ENCODE data around the gene CLCNKB.
"Not testable (repeated sequence)": the region's sequence is repeated elsewhere in the genome, so short reads cannot be mapped to it uniquely, and the experiment has no call there.

CLCNKB gene

DNA sequence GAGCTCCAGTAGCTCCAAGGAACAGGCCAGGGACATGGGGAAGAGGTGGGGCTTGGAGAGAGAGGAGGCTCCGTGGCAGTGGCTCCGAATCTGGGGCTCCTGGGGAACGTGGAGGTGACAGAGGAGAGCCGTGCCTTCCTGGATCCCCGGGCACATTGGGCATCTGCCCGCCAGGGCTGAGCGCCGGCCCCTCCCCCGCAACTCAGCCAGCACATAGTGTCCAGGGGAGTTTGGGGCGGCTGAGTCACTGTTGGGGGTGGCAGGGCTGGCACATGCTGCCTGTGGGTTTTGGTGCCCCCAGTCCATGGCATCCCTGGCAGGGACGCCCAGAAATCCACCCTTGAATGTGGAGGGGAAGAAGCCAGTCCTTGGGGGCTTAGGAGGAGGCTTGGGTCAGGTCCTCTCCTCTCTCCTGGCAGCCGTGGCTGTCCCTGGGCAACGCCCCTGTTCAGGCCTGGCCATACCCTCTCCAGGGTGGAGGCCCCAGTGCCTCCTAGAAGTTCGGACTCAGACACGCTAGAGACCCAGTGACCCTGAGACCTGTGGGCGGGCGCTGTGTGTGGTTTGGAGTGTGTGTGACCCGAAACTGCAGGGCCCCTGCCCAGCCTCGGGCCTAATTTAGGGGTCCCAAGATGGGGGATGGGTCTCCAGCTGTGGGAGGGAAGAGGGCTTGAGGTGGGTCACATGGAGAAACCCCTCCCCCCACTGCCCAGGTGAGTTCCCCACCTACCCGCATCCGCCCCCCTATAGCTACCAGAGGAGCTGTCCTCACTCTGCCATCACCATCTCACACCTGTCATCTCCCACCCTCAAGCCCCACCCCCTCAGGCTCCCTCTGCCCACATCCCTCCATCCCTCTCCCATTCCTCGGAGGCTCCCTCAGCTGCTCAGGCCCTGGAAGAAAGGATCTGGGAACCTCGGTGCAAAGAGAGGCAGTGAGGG is 27.4 kb upstream of the CLCNKB start:
- no peak for DNase-seq

GRCh38 chr1:16017076-16017460 is 26.5 kb upstream of the CLCNKB start:
- no peak for DNase-seq

- DNase-seq: no peak
Measured at GRCh38 chr1:16017461-16018303, 25.9 kb upstream of the CLCNKB start, which contains the start of gene HSPB7. Gene HSPB7 (minus strand): TSS chr1:16018043. CDS start chr1:16017963, 80 bp downstream.

GRCh38 chr1:16018308-16018707 is 25.3 kb upstream of the CLCNKB start:
- DNase-seq: no peak

GRCh38 chr1:16018749-16019643 is 24.6 kb upstream of the CLCNKB start:
- DNase-seq: no peak

DNA sequence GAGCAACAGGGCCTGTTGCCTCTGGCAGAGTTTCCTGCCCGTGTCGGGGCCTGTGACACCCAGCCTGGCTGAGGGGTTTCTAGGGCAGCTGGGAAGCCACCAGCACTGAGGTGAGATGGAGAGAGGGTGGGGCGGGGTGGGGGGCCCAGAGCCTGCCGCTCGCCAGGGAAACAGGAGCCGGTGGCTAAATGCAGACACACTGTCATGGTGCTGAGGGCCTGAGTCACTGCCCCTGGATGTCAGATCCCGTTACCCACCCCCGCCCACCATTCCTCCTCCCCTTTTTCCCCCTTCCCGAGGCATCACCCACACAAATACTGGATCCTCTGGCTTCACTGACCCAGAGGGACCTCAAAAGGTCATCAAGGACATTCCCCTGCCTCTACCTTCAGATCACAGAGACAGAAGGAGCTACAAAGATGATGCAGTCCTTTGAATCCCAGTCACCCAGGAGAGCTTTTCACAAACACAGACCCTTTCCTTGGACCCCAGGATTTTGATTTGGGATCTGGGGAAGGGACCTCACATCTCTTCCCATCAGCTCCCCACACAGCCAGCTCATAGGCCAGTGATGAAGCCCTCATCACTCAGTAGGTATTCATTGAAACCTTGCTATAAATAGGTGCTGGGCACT is 23.8 kb upstream of the CLCNKB start:
- no peak for DNase-seq

- no peak for DNase-seq
Measured at GRCh38 chr1:16020325-16020724, 23.3 kb upstream of the CLCNKB start.

- not testable (repeated sequence) for DNase-seq
Measured at GRCh38 chr1:16020878-16021277, 22.7 kb upstream of the CLCNKB start.

DNA sequence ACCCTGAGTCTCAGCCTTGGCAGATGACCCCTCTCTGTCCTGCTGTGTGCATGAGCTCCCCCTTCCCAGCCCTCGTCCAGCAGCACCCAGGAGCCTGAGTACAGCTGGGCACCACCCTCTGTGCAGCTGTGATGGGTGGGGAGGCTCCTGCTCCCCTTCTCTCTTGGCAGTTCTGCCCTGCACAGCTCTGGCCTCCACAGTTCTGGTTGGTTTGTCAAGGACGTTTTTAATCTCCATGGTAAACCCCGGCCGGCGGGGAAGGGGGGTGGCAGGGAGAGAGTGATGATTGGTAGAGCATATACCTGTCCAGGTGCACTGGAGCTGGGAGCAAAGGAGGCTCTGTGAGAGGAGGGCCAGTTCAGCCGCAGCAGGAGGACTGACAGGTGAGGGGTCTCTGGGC is 21.9 kb upstream of the CLCNKB start, which contains the start of gene CLCNKA:
TSS of gene CLCNKA (plus strand) at position 356 of the 400 bp plus-strand sequence. CDS start 584 bp downstream, outside the sequence.
- no peak for DNase-seq

DNA sequence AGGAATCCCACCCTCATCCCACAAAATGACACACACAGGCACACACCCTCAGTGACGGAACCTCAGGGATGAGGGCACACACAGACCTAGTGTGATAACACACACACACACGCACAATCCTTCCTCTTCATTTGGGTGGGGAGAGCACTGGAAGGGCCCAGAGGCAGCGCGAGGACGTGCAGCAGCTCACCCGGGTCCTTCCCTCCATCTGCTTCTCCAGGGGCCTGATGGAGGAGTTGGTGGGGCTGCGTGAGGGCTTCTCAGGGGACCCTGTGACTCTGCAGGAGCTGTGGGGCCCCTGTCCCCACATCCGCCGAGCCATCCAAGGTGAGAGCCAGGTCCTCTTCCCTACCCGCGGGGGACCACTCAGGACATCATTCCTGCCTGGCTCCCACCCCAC is 21.2 kb upstream of the CLCNKB start:
- DNase-seq: no peak

GRCh38 chr1:16023050-16023653 is 20.4 kb upstream of the CLCNKB start:
- DNase-seq: no peak

DNA sequence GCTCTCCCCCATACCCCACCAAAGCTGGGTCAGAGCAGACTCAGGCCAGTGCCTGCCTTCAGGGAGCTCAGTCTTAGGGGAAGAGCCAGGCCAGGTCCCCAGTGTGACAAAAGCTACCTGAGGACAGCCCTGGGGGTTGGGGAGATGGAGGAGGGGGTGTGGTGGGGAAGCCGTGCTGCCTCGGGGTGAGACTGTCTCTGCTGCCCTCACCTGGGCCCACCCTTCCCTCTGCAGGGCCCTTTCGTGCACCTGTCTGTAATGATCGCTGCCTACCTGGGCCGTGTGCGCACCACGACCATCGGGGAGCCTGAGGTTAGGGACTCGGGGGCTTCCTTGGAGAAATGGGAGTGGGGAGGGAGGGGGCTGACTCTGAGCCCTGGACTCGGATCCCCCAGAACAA is 17.3 kb upstream of the CLCNKB start:
- not testable (repeated sequence) for DNase-seq

- no peak for DNase-seq
Measured at GRCh38 chr1:16026723-16027484, 16.7 kb upstream of the CLCNKB start.

- DNase-seq: no peak
Measured at GRCh38 chr1:16028237-16029002, 15.2 kb upstream of the CLCNKB start.

- not testable (repeated sequence) for DNase-seq
Measured at GRCh38 chr1:16029003-16029268, 14.6 kb upstream of the CLCNKB start.

DNA sequence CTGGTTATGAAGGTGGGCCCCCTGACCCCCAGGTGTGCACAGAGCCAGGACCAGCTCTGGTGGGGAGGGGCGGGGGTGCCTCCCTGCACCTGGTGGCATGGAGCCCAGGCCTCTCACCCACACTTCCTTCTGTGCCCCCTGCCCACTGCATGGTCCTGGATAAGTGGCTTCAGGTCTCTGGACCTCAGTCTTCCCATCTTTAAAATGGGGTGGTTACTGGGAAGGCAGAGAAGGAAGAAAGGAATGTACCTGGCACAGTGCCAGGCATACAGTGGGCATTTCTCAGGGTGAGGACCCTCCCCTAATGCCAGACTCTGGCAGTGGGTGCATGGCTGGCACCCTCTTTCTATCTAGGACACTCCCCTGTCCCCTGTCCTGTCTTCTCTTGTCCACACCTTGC is 14.3 kb upstream of the CLCNKB start:
- no peak for DNase-seq

- no peak for DNase-seq
Measured at GRCh38 chr1:16031551-16031950, 12.0 kb upstream of the CLCNKB start.

- DNase-seq: peak; percentile 73
Measured at GRCh38 chr1:16032388-16033102, 11.0 kb upstream of the CLCNKB start.

- not testable (repeated sequence) for DNase-seq
Measured at GRCh38 chr1:16033103-16033632, 10.4 kb upstream of the CLCNKB start.

All from NCI-H2029 (cell line).